CD14-positive monocyte (primary cell): Measurements from ENCODE around the gene ZNF184. TPM values are rescaled to one million over a fixed set of nuclear protein-coding genes. Genes with fewer than 3 reads are reported as not detected.

Experiments used
- DNase-seq, 3 donors: peaks; one replicate each; pipeline ENCODE4 v3.0.0-alpha.2; 2011 to 2022
- H2AFZ ChIP-seq: 2 replicates; pipeline ENCODE4 v1.6.0; 2012; ENCODE audit warnings: mild to moderate bottlenecking, low read depth, low read length, inconsistent platforms; ENCODE audit not compliant: insufficient read depth, poor library complexity, severe bottlenecking
- H3K27ac ChIP-seq, 2 donors: 1 replicate in 1 of 2; 2 replicates in 1 of 2; pipeline ENCODE4 v1.5.1; 2012 to 2013; ENCODE audit warnings: low read length in 2 of 2, control low read depth in 1 of 2, inconsistent platforms in 1 of 2, low read depth in 1 of 2, mild to moderate bottlenecking in 1 of 2
- H3K27me3 ChIP-seq, 2 donors: one replicate each; pipeline versions ENCODE4 v1.6.0 to v1.6.1; 2011 to 2013; ENCODE audit warnings: low read length in 2 of 2; ENCODE audit not compliant: control insufficient read depth in 2 of 2, insufficient read depth in 2 of 2
- H3K36me3 ChIP-seq, 2 donors: replicated peaks in 1 of 2; 1 replicate in 1 of 2; 2 replicates in 1 of 2; pipeline versions ENCODE4 v1.5.1 to v1.6.1; 2012 to 2013; ENCODE audit warnings: low read length in 2 of 2, control low read depth in 1 of 2, inconsistent platforms in 1 of 2, mild to moderate bottlenecking in 1 of 2; ENCODE audit not compliant: insufficient read depth in 2 of 2, control insufficient read depth in 1 of 2
- H3K4me1 ChIP-seq, 2 donors: 1 replicate in 1 of 2; 2 replicates in 1 of 2; pipeline versions ENCODE4 v1.5.1 to v1.6.1; 2012 to 2013; ENCODE audit warnings: low read length in 2 of 2, control low read depth in 1 of 2, inconsistent platforms in 1 of 2, mild to moderate bottlenecking in 1 of 2, moderate library complexity in 1 of 2; ENCODE audit not compliant: insufficient read depth in 2 of 2, control insufficient read depth in 1 of 2
- H3K4me2 ChIP-seq: replicated peaks from 2 replicates; pipeline ENCODE3; 2012; ENCODE audit warnings: low read length, moderate library complexity, mild to moderate bottlenecking; ENCODE audit not compliant: poor library complexity, severe bottlenecking; ENCODE audit errors: extremely low read depth
- H3K4me3 ChIP-seq, 3 experiments: fragments of 200-600 bp in 1 of 3; sonication (generic) in 1 of 3; replicated peaks in 1 of 3; 1 replicate in 2 of 3; 2 replicates in 1 of 3; pipeline ENCODE4 v1.5.1; 2011 to 2013; ENCODE audit warnings: low read length in 3 of 3, mild to moderate bottlenecking in 3 of 3, control low read depth in 2 of 3, low read depth in 2 of 3, inconsistent platforms in 1 of 3, moderate library complexity in 1 of 3
- H3K79me2 ChIP-seq: 2 replicates; pipeline ENCODE4 v1.6.0; 2012; ENCODE audit warnings: mild to moderate bottlenecking, control low read depth, inconsistent platforms, low read length, moderate library complexity; ENCODE audit not compliant: insufficient read depth
- H3K9ac ChIP-seq: 2 replicates; pipeline ENCODE4 v1.6.0; 2017; ENCODE audit warnings: low read length, mild to moderate bottlenecking; ENCODE audit not compliant: insufficient read depth, poor library complexity, severe bottlenecking
- H3K9me3 ChIP-seq, 2 donors: replicated peaks in 1 of 2; 1 replicate in 1 of 2; 2 replicates in 1 of 2; pipeline versions ENCODE4 v1.5.1 to v1.6.1; 2012 to 2013; ENCODE audit warnings: low read length in 2 of 2, control low read depth in 1 of 2; ENCODE audit not compliant: control insufficient read depth in 1 of 2, insufficient read depth in 1 of 2
- H4K20me1 ChIP-seq: 2 replicates; pipeline ENCODE4 v1.6.0; 2012; ENCODE audit warnings: mild to moderate bottlenecking, low read length, control low read depth, moderate library complexity; ENCODE audit not compliant: insufficient read depth
- H3K27ac Mint-ChIP-seq, 7 donors: one replicate each; pipeline ENCODE4 v1.8.0; 2020; ENCODE audit warnings: mild to moderate bottlenecking in 7 of 7, mixed read lengths in 7 of 7, moderate library complexity in 6 of 7, inconsistent platforms in 2 of 7
- H3K27me3 Mint-ChIP-seq, 3 donors: one replicate each; pipeline ENCODE4 v1.8.0; 2021 to 2022; ENCODE audit warnings: low read depth in 3 of 3, mild to moderate bottlenecking in 3 of 3, mixed read lengths in 3 of 3, moderate library complexity in 3 of 3, inconsistent platforms in 1 of 3
- H3K36me3 Mint-ChIP-seq, 2 donors: one replicate each; pipeline ENCODE4 v1.8.0; 2020; ENCODE audit warnings: mixed read lengths in 2 of 2, inconsistent platforms in 1 of 2, mild to moderate bottlenecking in 1 of 2
- H3K4me1 Mint-ChIP-seq: one replicate; pipeline ENCODE4 v1.8.0; 2020; ENCODE audit warnings: mild to moderate bottlenecking, mixed read lengths
- H3K4me3 Mint-ChIP-seq, 2 donors: one replicate each; pipeline ENCODE4 v1.8.0; 2020; ENCODE audit warnings: mild to moderate bottlenecking in 2 of 2, mixed read lengths in 2 of 2, moderate library complexity in 1 of 2
- H3K9me3 Mint-ChIP-seq, 7 donors: one replicate each; pipeline ENCODE4 v1.8.0; 2020 to 2022; ENCODE audit warnings: mixed read lengths in 7 of 7, mild to moderate bottlenecking in 6 of 7, moderate library complexity in 6 of 7, inconsistent platforms in 2 of 7
- CTCF ChIP-seq: fragments of 200-600 bp; IDR thresholded peaks from one replicate; pipeline ENCODE4 v1.8.0; 2022; ENCODE audit warnings: antibody characterized with exemption, mild to moderate bottlenecking
- WGBS: methylation state at CpG from one replicate; pipeline ENCODE4 v1.1.5; 2013; ENCODE audit warnings: missing lambda C conversion rate; ENCODE audit not compliant: insufficient coverage; 5-methylcytosine and 5-hydroxymethylcytosine counted together
- intact Hi-C, 2 donors: fragments of 100-400 bp; cut with micrococcal nuclease; formaldehyde crosslinking; loops; one replicate each; pipeline versions ENCODE4 v1.15.0 to v1.15.1; 2023
- polyA plus RNA-seq, 3 donors: library from polyadenylated mRNA; depleted of rRNA in 1 of 3; unstranded in 2 of 3; stranded (reverse) in 1 of 3; fragments of 300-500 nt in 2 of 3; fragments of >200 nt in 1 of 3; fragmentation: Illumina TruSeq in 2 of 3; gene quantifications; 1 replicate in 2 of 3; 2 replicates in 1 of 3; pipeline ENCODE4 v1.2.3, GENCODE V29; 2012 to 2021

ZNF184 gene
- polyA plus RNA-seq, 3 donors, result 1.00 to 1.5 (median 1.5) TPM

- no peak overlapping the region for H3K9ac ChIP-seq
- H3K4me1 ChIP-seq, result no peaks in the 10 kb centered on the region
- no peak overlapping the region for H3K4me2 ChIP-seq
- no peak for DNase-seq
- Mint-ChIP-seq H3K27me3 (no peaks in the 10 kb centered on the region), H3K4me1 (no peaks in the 10 kb centered on the region), H3K27ac (no peak overlapping the region), H3K4me3 (no peak overlapping the region), H3K36me3 (peaks cover 0 to 2% of the 10 kb centered on the region in 2 donors), H3K9me3 (peaks cover 10 to 47% (median 28%) of the 10 kb centered on the region in 7 donors)
- no peak overlapping the region for H3K27ac ChIP-seq
- TF ChIP-seq CTCF, result no peak
- no peaks in the 10 kb centered on the region for H3K36me3 ChIP-seq
- H3K79me2 ChIP-seq, result no peaks in the 10 kb centered on the region
- no peaks in the 10 kb centered on the region for H3K27me3 ChIP-seq
- H4K20me1 ChIP-seq, result no peaks in the 10 kb centered on the region
- H3K4me3 ChIP-seq, result no peak overlapping the region
- intact Hi-C loops, result no loop called here
- H3K9me3 ChIP-seq, result peaks cover 28 to 71% of the 10 kb centered on the region in 2 donors
- WGBS, result 100% methylated on average over 1 of the region's 3 CpGs
- no peak overlapping the region for H2AFZ ChIP-seq
These were observed 31.9 kb downstream of the ZNF184 start for GRCh38 chr6:27441001-27441400.

DNA sequence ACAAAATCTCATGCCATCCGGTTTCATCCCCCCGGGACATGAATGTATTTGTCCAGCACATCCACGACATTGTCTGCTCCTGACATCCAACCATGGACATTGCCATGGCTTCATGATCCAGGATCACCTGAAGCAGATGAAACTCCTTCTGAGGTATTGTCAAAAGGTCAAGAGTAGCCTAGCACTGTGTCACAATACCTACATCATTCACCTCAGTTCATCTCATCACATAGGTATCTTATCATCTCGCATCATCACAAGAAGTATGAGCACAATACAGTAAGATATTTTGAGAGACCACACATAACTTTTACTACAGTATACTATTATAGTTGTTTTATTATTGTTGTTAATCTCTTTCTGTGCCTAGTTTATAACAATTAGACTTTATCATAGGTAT lies 33.5 kb downstream of the ZNF184 start:
- intact Hi-C loops, result no loop called here
- Histone ChIP-seq H2AFZ (no peak overlapping the region), H3K79me2 (no peaks in the 10 kb centered on the region), H3K27me3 (no peaks in the 10 kb centered on the region), H3K9me3 (peaks cover 28 to 65% of the 10 kb centered on the region in 2 donors), H3K9ac (no peak overlapping the region), H3K4me1 (no peaks in the 10 kb centered on the region), H3K4me3 (no peak overlapping the region), H4K20me1 (no peaks in the 10 kb centered on the region), H3K27ac (no peak overlapping the region), H3K36me3 (no peaks in the 10 kb centered on the region), H3K4me2 (no peak overlapping the region)
- Mint-ChIP-seq H3K4me3 (no peak overlapping the region), H3K27ac (no peak overlapping the region), H3K4me1 (no peaks in the 10 kb centered on the region), H3K9me3 (peaks cover 12 to 46% (median 36%) of the 10 kb centered on the region in 7 donors), H3K36me3 (peaks cover 0 to 2% of the 10 kb centered on the region in 2 donors), H3K27me3 (no peaks in the 10 kb centered on the region)
- TF ChIP-seq CTCF, result no peak
- DNase-seq, result no peak
- WGBS, result 100% methylated on average over 3 of the region's 4 CpGs
